Measurements from ENCODE around the gene PHF12.
"Not testable (repeated sequence)": the region's sequence is repeated elsewhere in the genome, so short reads cannot be mapped to it uniquely, and the experiment has no call there.

PHF12 gene

DNA sequence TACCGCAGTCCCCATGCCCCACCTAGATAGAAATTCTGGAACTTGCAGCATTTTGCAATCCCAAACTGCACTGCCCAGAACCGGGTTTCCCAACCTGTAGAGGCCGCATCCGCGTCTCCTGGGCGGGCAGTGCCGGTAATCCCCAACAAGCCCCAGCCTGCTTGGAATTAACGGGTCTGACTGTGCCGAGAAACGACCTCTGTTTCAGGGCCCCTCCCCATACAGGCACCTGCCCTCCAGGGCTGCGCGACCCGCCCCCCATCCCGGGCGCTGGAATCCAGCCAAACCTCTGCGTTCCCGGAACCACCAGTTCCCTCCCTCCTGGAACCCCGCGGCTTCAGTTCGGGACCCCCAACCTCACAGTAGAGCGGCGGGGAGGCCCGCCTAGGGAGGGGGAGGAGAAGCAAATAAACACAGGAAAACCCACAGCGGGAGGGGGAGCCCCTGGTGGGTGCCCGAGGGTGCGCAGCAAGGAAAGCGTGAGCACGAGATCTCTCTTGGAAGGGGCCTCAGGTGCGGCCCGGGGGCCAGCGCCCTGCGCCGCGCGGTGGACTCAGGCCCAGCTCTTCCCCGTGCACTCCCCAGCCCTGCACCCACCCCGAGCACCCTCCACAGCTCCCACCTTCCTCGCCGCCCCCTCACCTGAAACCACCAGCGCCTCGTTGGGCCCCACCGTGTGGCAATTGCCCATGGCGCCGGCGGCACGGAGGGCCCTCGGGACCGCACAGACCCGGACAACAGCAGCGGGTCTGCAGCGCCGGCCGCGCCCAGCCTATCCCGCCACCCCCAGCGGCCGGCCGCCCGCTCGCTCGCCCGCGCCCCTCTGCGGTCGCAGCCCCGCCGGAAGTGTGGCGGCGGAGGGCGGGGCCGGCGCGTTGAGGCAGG lies 54.2 kb downstream of the PHF12 start, which contains the start of gene FLOT2:
Gene FLOT2, minus strand, starts transcription at position 850 of the 885 bp plus-strand sequence. Its CDS starts 159 bp downstream, at position 691.
- peak within 1 kb of the TSS; percentile 82 for H3K4me3 ChIP-seq (ENCODE audit: insufficient read length, low read depth)
- DNase-seq (ENCODE audit: low read depth, low spot score): no peak
- TF ChIP-seq SUZ12 (IDR thresholded peaks at IDR 0.05; ENCODE audit: extremely low read depth, insufficient read depth, insufficient read length) (no peak), ZNF274 (IDR thresholded peaks at IDR 0.05; ENCODE audit: low read depth, low read length) (no peak), YY1 (IDR thresholded peaks at IDR 0.05; ENCODE audit: insufficient read depth, insufficient read length) (no peak)
- H3K4me1 ChIP-seq (ENCODE audit: insufficient read depth, insufficient read length): no peaks in the 10 kb centered on the region
- H3K9me3 ChIP-seq (ENCODE audit: insufficient read depth, low read length): peaks cover 20% of the 10 kb centered on the region; the same call in 1 of the 2 replicates
- H3K27me3 ChIP-seq (ENCODE audit: insufficient read depth, insufficient read length): no peaks in the 10 kb centered on the region
- H3K9ac ChIP-seq (ENCODE audit: insufficient read length, low read depth): peak within 1 kb of the TSS; percentile 85
- peaks cover 26% of the 10 kb centered on the region for H3K36me3 ChIP-seq (ENCODE audit: insufficient read depth, insufficient read length, low read length)

DNA sequence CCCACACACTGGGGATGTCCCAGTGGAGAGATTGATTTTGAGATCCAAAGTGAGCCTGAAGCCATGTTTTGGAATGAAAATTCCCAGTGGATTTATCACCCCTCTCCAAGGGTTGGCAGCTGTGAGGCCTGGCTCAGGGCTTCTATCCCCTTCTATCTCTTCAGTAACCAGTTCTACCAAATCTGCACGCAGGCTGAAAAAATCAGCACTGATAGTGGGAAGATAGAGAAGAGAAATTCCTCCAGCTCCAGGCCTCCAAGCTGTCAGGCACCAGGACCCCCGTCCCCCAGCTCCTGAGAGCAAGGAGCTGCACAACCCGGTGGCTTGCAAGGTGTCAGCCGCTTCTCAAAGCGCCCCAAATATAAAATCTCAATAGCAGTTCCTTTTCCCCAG lies 54.8 kb downstream of the PHF12 start:
- Histone ChIP-seq H3K4me1 (ENCODE audit: insufficient read depth, insufficient read length) (no peaks in the 10 kb centered on the region), H3K9ac (ENCODE audit: insufficient read length, low read depth) (peak overlapping the region; percentile 85), H3K4me3 (ENCODE audit: insufficient read length, low read depth) (peak overlapping the region; percentile 82), H3K36me3 (ENCODE audit: insufficient read depth, insufficient read length, low read length) (peaks cover 30% of the 10 kb centered on the region), H3K27me3 (ENCODE audit: insufficient read depth, insufficient read length) (no peaks in the 10 kb centered on the region), H3K9me3 (ENCODE audit: insufficient read depth, low read length) (peaks cover 15% of the 10 kb centered on the region; the same call in 1 of the 2 replicates)
- DNase-seq (ENCODE audit: low read depth, low spot score): no peak
- TF ChIP-seq SUZ12 (IDR thresholded peaks at IDR 0.05; ENCODE audit: extremely low read depth, insufficient read depth, insufficient read length) (no peak), ZNF274 (IDR thresholded peaks at IDR 0.05; ENCODE audit: low read depth, low read length) (no peak), YY1 (IDR thresholded peaks at IDR 0.05; ENCODE audit: insufficient read depth, insufficient read length) (no peak)

DNA sequence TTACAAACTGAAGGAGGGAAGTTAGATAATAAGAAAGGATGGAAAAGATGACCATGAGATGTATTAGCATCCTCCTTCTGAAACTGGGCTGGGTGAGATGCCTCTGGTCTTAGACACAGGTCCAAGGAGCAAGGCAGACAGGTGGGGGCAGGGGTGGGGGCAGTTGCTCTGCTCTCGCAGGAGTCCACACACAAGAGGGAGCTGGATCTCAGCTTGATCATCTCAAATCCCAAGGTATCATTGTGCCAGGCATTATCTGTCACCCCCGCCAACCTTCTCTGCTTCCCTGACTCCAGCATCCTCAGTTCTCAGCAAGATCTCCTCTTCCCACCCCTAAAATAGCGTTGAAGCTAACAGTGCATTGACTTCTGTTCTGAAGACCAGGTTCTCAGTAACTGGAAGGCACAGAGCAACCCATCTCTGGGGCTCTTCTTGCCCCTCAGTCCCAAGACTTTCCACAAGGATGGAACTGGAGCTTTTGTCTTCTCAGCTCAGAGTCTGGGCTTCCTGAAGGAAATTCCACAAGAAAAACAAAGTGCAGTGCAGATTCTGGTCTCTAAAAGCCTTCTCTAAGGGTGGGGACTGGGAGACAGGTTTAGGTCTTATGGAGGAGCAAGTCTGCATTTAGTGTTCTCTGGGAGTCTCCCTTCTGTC lies 55.4 kb downstream of the PHF12 start:
- H3K27me3 ChIP-seq (ENCODE audit: insufficient read depth, insufficient read length): no peaks in the 10 kb centered on the region
- TF ChIP-seq ZNF274 (IDR thresholded peaks at IDR 0.05; ENCODE audit: low read depth, low read length) (no peak), SUZ12 (IDR thresholded peaks at IDR 0.05; ENCODE audit: extremely low read depth, insufficient read depth, insufficient read length) (no peak), YY1 (IDR thresholded peaks at IDR 0.05; ENCODE audit: insufficient read depth, insufficient read length) (no peak)
- H3K9ac ChIP-seq (ENCODE audit: insufficient read length, low read depth): peak overlapping the region; percentile 85
- peaks cover 9% of the 10 kb centered on the region; the same call in 1 of the 2 replicates for H3K9me3 ChIP-seq (ENCODE audit: insufficient read depth, low read length)
- peak overlapping the region; percentile 82 for H3K4me3 ChIP-seq (ENCODE audit: insufficient read length, low read depth)
- no peaks in the 10 kb centered on the region for H3K4me1 ChIP-seq (ENCODE audit: insufficient read depth, insufficient read length)
- DNase-seq (ENCODE audit: low read depth, low spot score): no peak
- peaks cover 29% of the 10 kb centered on the region for H3K36me3 ChIP-seq (ENCODE audit: insufficient read depth, insufficient read length, low read length)

DNA sequence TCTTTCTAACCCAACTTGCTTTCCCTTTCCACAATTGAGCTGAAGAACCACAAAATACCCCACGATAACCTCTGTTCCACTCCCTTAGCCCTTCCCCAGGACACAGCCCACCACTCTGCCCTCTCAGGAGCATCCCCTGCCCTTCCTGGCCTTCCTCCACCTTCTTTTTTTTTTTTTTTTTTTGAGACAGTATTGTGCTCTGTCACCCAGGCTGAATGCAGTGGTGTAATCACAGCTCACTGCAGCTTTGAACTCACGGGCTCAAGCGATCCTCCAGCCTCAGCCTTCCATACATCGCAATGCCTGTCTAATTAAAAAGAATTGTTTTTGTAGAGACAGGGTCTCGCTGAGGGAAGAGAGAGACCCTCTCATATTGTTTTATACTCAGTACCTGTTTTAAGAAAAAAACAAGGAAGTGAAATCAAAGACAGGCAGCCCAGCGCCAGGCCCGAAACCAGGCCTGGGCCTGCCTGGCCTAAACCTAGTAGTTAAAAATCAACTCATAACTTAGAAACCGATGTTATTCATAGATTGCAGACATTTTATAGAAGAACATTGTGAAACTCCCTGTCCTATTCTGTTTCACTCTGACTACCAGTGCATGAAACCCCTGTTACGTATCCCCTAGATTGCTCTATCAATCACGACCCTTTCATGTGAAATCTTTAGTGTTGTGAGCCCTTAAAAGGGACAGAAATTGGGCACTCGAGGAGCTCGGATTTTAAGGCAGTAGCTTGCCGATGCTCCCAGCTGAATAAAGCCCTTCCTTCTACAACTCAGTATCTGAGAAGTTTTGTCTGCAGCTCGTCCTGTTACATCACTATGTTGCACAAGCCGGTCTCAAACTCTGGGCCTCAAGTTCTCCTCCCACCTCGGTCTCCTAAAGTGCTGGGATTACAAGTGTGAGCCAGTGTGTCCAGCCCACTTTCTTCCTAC lies 57.8 kb downstream of the PHF12 start:
- H3K36me3 ChIP-seq (ENCODE audit: insufficient read depth, insufficient read length, low read length): peaks cover 17% of the 10 kb centered on the region
- not testable (repeated sequence) for H3K4me1 ChIP-seq (ENCODE audit: insufficient read depth, insufficient read length); DNase-seq (ENCODE audit: low read depth, low spot score); H3K9me3 ChIP-seq (ENCODE audit: insufficient read depth, low read length); H3K4me3 ChIP-seq (ENCODE audit: insufficient read length, low read depth); H3K27me3 ChIP-seq (ENCODE audit: insufficient read depth, insufficient read length); H3K9ac ChIP-seq (ENCODE audit: insufficient read length, low read depth)

DNA sequence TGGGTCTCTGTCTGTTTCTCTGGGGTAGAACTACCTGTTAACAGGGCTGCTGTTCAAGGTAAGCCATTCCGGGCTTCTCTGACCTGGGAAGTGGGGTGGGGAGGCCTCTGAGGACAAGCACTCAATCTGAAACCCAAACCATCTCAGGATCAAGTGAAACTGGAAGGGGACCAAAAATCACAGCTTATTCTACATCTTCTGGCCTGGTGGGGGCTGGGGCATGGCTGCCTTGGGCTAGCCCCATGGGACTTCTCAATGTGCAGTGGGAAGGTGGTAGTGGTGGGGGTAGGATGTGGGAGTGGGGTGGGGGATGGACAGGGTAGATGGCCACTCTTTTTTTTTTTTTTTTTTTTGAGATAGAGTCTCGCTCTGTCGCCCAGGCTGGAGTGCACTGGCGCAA lies 59.3 kb downstream of the PHF12 start:
- H3K27me3 ChIP-seq (ENCODE audit: insufficient read depth, insufficient read length): no peaks in the 10 kb centered on the region
- H3K4me1 ChIP-seq (ENCODE audit: insufficient read depth, insufficient read length): no peaks in the 10 kb centered on the region
- no peak overlapping the region for H3K4me3 ChIP-seq (ENCODE audit: insufficient read length, low read depth)
- no peak for DNase-seq (ENCODE audit: low read depth, low spot score)
- TF ChIP-seq SUZ12 (IDR thresholded peaks at IDR 0.05; ENCODE audit: extremely low read depth, insufficient read depth, insufficient read length): no peak
- TF ChIP-seq YY1 (IDR thresholded peaks at IDR 0.05; ENCODE audit: insufficient read depth, insufficient read length): no peak
- no peak for TF ChIP-seq ZNF274 (IDR thresholded peaks at IDR 0.05; ENCODE audit: low read depth, low read length)
- no peaks in the 10 kb centered on the region for H3K9me3 ChIP-seq (ENCODE audit: insufficient read depth, low read length)
- H3K9ac ChIP-seq (ENCODE audit: insufficient read length, low read depth): no peak overlapping the region
- H3K36me3 ChIP-seq (ENCODE audit: insufficient read depth, insufficient read length, low read length): peaks cover 11% of the 10 kb centered on the region

DNA sequence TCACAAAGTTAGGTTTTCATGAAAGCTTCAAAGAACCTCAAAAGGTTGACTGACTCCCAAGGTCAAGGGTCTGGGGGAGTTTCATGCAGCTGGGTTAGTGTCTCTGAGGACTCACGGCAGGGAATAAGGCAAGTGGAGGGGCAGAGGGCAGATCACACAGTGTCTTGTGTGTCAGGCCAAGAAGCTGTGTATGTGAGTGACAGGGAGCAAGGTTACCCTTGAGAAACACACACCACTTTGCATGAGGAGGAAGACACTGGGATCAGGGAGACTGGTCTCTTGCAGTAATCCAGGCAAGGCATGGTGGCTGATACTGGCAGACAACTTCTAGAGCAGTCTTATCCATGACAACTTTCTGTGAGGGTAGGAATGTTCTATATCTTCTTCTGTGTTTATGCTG lies 60.1 kb downstream of the PHF12 start:
- H3K9ac ChIP-seq (ENCODE audit: insufficient read length, low read depth): no peak overlapping the region
- H3K9me3 ChIP-seq (ENCODE audit: insufficient read depth, low read length): no peaks in the 10 kb centered on the region
- no peak for TF ChIP-seq YY1 (IDR thresholded peaks at IDR 0.05; ENCODE audit: insufficient read depth, insufficient read length)
- TF ChIP-seq SUZ12 (IDR thresholded peaks at IDR 0.05; ENCODE audit: extremely low read depth, insufficient read depth, insufficient read length): no peak
- TF ChIP-seq ZNF274 (IDR thresholded peaks at IDR 0.05; ENCODE audit: low read depth, low read length): no peak
- no peak overlapping the region for H3K4me3 ChIP-seq (ENCODE audit: insufficient read length, low read depth)
- no peak for DNase-seq (ENCODE audit: low read depth, low spot score)
- H3K27me3 ChIP-seq (ENCODE audit: insufficient read depth, insufficient read length): no peaks in the 10 kb centered on the region
- H3K4me1 ChIP-seq (ENCODE audit: insufficient read depth, insufficient read length): peaks cover 5% of the 10 kb centered on the region
- peaks cover 11% of the 10 kb centered on the region for H3K36me3 ChIP-seq (ENCODE audit: insufficient read depth, insufficient read length, low read length)
